K562 (cell line): ENCODE measurements around the gene TRABD2B. TPM values are rescaled to one million over a fixed set of nuclear protein-coding genes. Genes with fewer than 3 reads are reported as not detected.

Source experiments
- ATAC-seq: fragments of 200-7000 bp; cut with Tn5 transposase; 3 replicates; pipeline ENCODE4 v1.9.1; 2020; ENCODE audit warnings: moderate library complexity
- BruUV-seq: library from RNA; stranded (reverse); fragments of 400-500 nt; replicated peaks from 2 replicates; lab custom pipeline; 2021; lab: Mats Ljungman, UMichigan
- CTCF ChIA-PET: fragments of 300-600 bp; formaldehyde crosslinking; extraction: SDS; loops from one replicate; lab custom pipeline; 2021; ENCODE audit warnings: low intra/inter-chr PET ratio; lab: Yijun Ruan, JAX
- POLR2A ChIA-PET: fragments of 300-600, 350-650 bp; sonication (Branson Sonifier 250); formaldehyde crosslinking; extraction: SDS; loops from one replicate; lab custom pipeline; 2021; ENCODE audit warnings: antibody characterized with exemption, inconsistent platforms; lab: Yijun Ruan, JAX
- DNase-seq, 4 experiments: peaks; one replicate each; pipeline versions ENCODE4 v3.0.0 to v3.0.0-alpha.2; 2011 to 2018; ENCODE audit warnings: low spot score in 3 of 4, mixed read lengths in 3 of 4; ENCODE audit errors: extremely low read depth in 1 of 4
- FAIRE-seq: peaks from 2 replicates; lab custom pipeline; 2011; peaks lifted over from hg19 to GRCh38; lab: Jason Lieb, UNC
- H2AFZ ChIP-seq: 2 replicates; pipeline ENCODE4 v1.6.0; 2011; ENCODE audit warnings: low read depth, low read length, control low read depth, inconsistent platforms
- H3K27ac ChIP-seq: fragments of 200-600 bp; 3 replicates; pipeline ENCODE4 v1.8.0; 2011; ENCODE audit warnings: low read depth, mild to moderate bottlenecking, control low read depth, inconsistent platforms, low read length, moderate library complexity, mixed read lengths; ENCODE audit errors: extremely low read depth
- H3K27me3 ChIP-seq, 2 experiments: fragments of 300-600 bp in 1 of 2; 2 replicates in 1 of 2; 3 replicates in 1 of 2; pipeline versions ENCODE4 v1.6.0 to v1.8.0; 2011; ENCODE audit warnings: inconsistent platforms in 2 of 2, low read length in 2 of 2, mild to moderate bottlenecking in 1 of 2, mixed read lengths in 1 of 2, moderate library complexity in 1 of 2; ENCODE audit not compliant: control insufficient read depth in 2 of 2, insufficient read depth in 2 of 2
- H3K36me3 ChIP-seq: fragments of 300-600 bp; 3 replicates; pipeline ENCODE4 v1.8.0; 2011; ENCODE audit warnings: mild to moderate bottlenecking, low read length, inconsistent platforms; ENCODE audit not compliant: control insufficient read depth, insufficient read depth
- H3K4me1 ChIP-seq, 2 experiments: fragments of 200-600 bp in 1 of 2; replicated peaks in 1 of 2; 2 replicates in 1 of 2; 3 replicates in 1 of 2; pipeline versions ENCODE4 v1.5.1 to v1.8.0; 2011; ENCODE audit warnings: inconsistent platforms in 2 of 2, low read length in 2 of 2, mild to moderate bottlenecking in 1 of 2, mixed read lengths in 1 of 2, moderate library complexity in 1 of 2; ENCODE audit not compliant: control insufficient read depth in 2 of 2, insufficient read depth in 2 of 2
- H3K4me2 ChIP-seq: 2 replicates; pipeline ENCODE4 v1.6.1; 2011; ENCODE audit warnings: low read length, control low read depth, inconsistent platforms, mixed read lengths; ENCODE audit not compliant: insufficient read depth
- H3K4me3 ChIP-seq: fragments of 200-600 bp; sonication (generic), shearing (Covaris generic); 2 replicates; pipeline ENCODE4 v1.5.1; 2016; ENCODE audit warnings: control low read depth, inconsistent platforms
- H3K79me2 ChIP-seq: fragments of 200-600 bp; 3 replicates; pipeline ENCODE4 v1.8.0; 2011; ENCODE audit warnings: low read length, inconsistent platforms; ENCODE audit not compliant: control insufficient read depth, insufficient read depth
- H3K9ac ChIP-seq, 2 experiments: 2 replicates each; pipeline versions ENCODE4 v1.6.0 to v1.6.1; 2011; ENCODE audit warnings: low read depth in 2 of 2, low read length in 2 of 2, control low read depth in 1 of 2, inconsistent platforms in 1 of 2, mild to moderate bottlenecking in 1 of 2, mixed read lengths in 1 of 2; ENCODE audit not compliant: insufficient read depth in 1 of 2
- H3K9me1 ChIP-seq: one replicate; pipeline ENCODE4 v1.6.0; 2011; ENCODE audit warnings: inconsistent platforms, mild to moderate bottlenecking, low read length, moderate library complexity; ENCODE audit not compliant: control insufficient read depth, insufficient read depth
- H3K9me3 ChIP-seq: replicated peaks from 2 replicates; pipeline ENCODE4 v1.5.1; 2011; ENCODE audit warnings: low read depth, low read length, inconsistent platforms; ENCODE audit not compliant: control insufficient read depth, insufficient read depth
- H4K20me1 ChIP-seq: replicated peaks from 2 replicates; pipeline ENCODE4 v1.6.1; 2011; ENCODE audit warnings: low read length, inconsistent platforms, mixed read lengths; ENCODE audit not compliant: control insufficient read depth, insufficient read depth
- ATF1 ChIP-seq, 2 experiments: fragments of 450-650 bp in 1 of 2; IDR thresholded peaks; 2 replicates each; pipeline ENCODE4 v1.6.1; 2016; ENCODE audit warnings: missing compliant biosample characterization in 1 of 2, missing genetic modification characterization in 1 of 2
- E4F1 ChIP-seq: fragments of 250-450 bp; sonication (Bioruptor Pico); IDR thresholded peaks from 2 replicates; pipeline ENCODE4 v1.5.0; 2021; ENCODE audit warnings: mild to moderate bottlenecking, borderline replicate concordance
- GMEB1 ChIP-seq: fragments of 250-450 bp; sonication (Bioruptor Pico); IDR thresholded peaks from 2 replicates; pipeline ENCODE4 v1.4.0; 2020; ENCODE audit warnings: mild to moderate bottlenecking
- GTF2A2 ChIP-seq: IDR thresholded peaks from 2 replicates; pipeline ENCODE4 v1.6.1; 2016; ENCODE audit warnings: mild to moderate bottlenecking, missing genetic modification characterization, missing compliant biosample characterization
- IRF9 ChIP-seq: fragments of 450-650 bp; IDR thresholded peaks from 2 replicates; pipeline ENCODE4 v1.6.1; 2016; ENCODE audit warnings: missing biosample characterization, missing genetic modification characterization
- KDM2B ChIP-seq: fragments of 250-450 bp; sonication (Bioruptor Pico); IDR thresholded peaks from 2 replicates; pipeline ENCODE4 v1.8.0; 2021; ENCODE audit warnings: mild to moderate bottlenecking, moderate library complexity
- NBN ChIP-seq: fragments of 450-650 bp; IDR thresholded peaks from 2 replicates; pipeline ENCODE4 v1.6.1; 2016; ENCODE audit warnings: low read depth, mild to moderate bottlenecking
- NFYB ChIP-seq: IDR thresholded peaks from 2 replicates; pipeline ENCODE4 v1.6.1; 2011; ENCODE audit warnings: mild to moderate bottlenecking, moderate library complexity; ENCODE audit not compliant: insufficient read length; ENCODE audit errors: extremely low read depth
- PML ChIP-seq: IDR thresholded peaks from 2 replicates; pipeline ENCODE4 v1.6.1; 2012; ENCODE audit warnings: low read length, inconsistent platforms
- RAD51 ChIP-seq: fragments of 450-650 bp; IDR thresholded peaks from 2 replicates; pipeline ENCODE4 v1.7.1; 2016; ENCODE audit warnings: low read depth, mild to moderate bottlenecking, borderline replicate concordance
- RFX1 ChIP-seq: fragments of 450-650 bp; IDR thresholded peaks from 2 replicates; pipeline ENCODE4 v1.6.1; 2016; ENCODE audit warnings: mild to moderate bottlenecking, moderate library complexity
- SMAD3 ChIP-seq: fragments of 450-650 bp; formaldehyde crosslinking; conservative IDR thresholded peaks from 2 replicates; pipeline ENCODE4 v1.4.0; 2020; ENCODE audit warnings: mild to moderate bottlenecking
- SNRNP70 ChIP-seq: fragments of 200-400 bp; formaldehyde crosslinking; optimal IDR thresholded peaks from 2 replicates; pipeline ENCODE3; 2017; ENCODE audit warnings: low read depth, low read length
- USF1 ChIP-seq: sonication (generic); formaldehyde crosslinking; IDR thresholded peaks from 2 replicates; pipeline ENCODE4 v1.9.0; 2022; ENCODE audit warnings: mild to moderate bottlenecking, missing genetic modification reagents
- YBX1 ChIP-seq: fragments of 450-650 bp; IDR thresholded peaks from 2 replicates; pipeline ENCODE4 v1.7.1; 2016; ENCODE audit warnings: mild to moderate bottlenecking
- ZBED1 ChIP-seq: IDR thresholded peaks from 2 replicates; pipeline ENCODE4 v1.6.1; 2014
- ZNF41 ChIP-seq: fragments of 250-450 bp; sonication (Bioruptor Pico); conservative IDR thresholded peaks from 2 replicates; pipeline ENCODE4 v1.4.0; 2020; ENCODE audit warnings: mild to moderate bottlenecking
- WGBS: fragments of 100-300 bp; shearing (Covaris generic); methylation state at CpG from one replicate; pipeline ENCODE4 v1.1.6; 2016; ENCODE audit warnings: low coverage, mixed read lengths; ENCODE audit not compliant: insufficient coverage; ENCODE audit errors: missing lambda C conversion rate; 5-methylcytosine and 5-hydroxymethylcytosine counted together
- in situ Hi-C: fragments of 300-500 bp; cut with MboI; formaldehyde crosslinking; loops from 4 replicates; pipeline ENCODE4 v1.15.0; 2018; ENCODE audit warnings: inconsistent platforms, mixed read lengths
- intact Hi-C: fragments of 100-400 bp; cut with micrococcal nuclease; formaldehyde crosslinking; loops from 2 replicates; pipeline ENCODE4 v1.14.2; 2022
- polyA plus RNA-seq, 8 experiments: library from polyadenylated mRNA; depleted of rRNA in 4 of 8; stranded (reverse) in 5 of 8; unstranded in 3 of 8; fragments of >200 nt; fragmentation: Nextera tagmentation in 2 of 8; fragmentation: Illumina TruSeq in 1 of 8; extraction: Ambion mirVana in 2 of 8; extraction: Trizol in 1 of 8; gene quantifications; 2 replicates each; pipeline versions ENCODE4 v1.2.1 to v1.2.3, GENCODE V29; 2011 to 2014; ENCODE audit warnings: inconsistent platforms in 1 of 8, missing spikeins in 1 of 8
- total RNA-seq, 7 experiments: library from RNA; depleted of rRNA in 6 of 7; stranded (reverse); fragments of >200 nt in 6 of 7; fragmentation: Illumina TruSeq in 2 of 7; extraction: Trizol in 2 of 7; gene quantifications; 2 replicates each; pipeline versions ENCODE4 v1.2.1 to v1.2.3, GENCODE V29; 2011 to 2021; ENCODE audit warnings: low replicate concordance in 1 of 7

TRABD2B gene
- total and polyA plus RNA-seq, 9 of the 15 experiments (the other 6 are each of a cell fraction or from before 2014, with no cell fraction given): not detected

GRCh38 chr1:47812904-47813514 lies 184.2 kb downstream of the TRABD2B start:
- Histone ChIP-seq H3K9me3 (no peaks in the 10 kb centered on the region), H3K4me3 (no peak overlapping the region), H3K27me3 (peaks cover 3 to 28% of the 10 kb centered on the region in 2 experiments; a peak in 3 of 5 replicates), H3K4me2 (no peak overlapping the region), H3K79me2 (no peaks in the 10 kb centered on the region), H4K20me1 (no peaks in the 10 kb centered on the region; the same call in 1 of the 2 replicates), H3K9me1 (no peaks in the 10 kb centered on the region), H3K36me3 (no peaks in the 10 kb centered on the region), H3K4me1 (no peaks in the 10 kb centered on the region; a peak in 1 of 5 replicates), H3K9ac (no peak overlapping the region), H3K27ac (no peak overlapping the region), H2AFZ (no peak overlapping the region)
- POLR2A ChIA-PET: interaction anchor here (0.6 kb wide), 2 partner anchors 74 to 936 kb away, joined by 3 to 4 read pairs; no protein-coding TSS in a partner anchor
- intact Hi-C loops: no loop called here
- in situ Hi-C loops: no loop called here
- DNase-seq: no peak
- TF ChIP-seq PML (no peak), ZNF41 (CRISPR knock-in tag) (no peak), NFYB (no peak), GTF2A2 (tag) (no peak), SMAD3 (no peak), IRF9 (tag) (no peak), NBN (no peak), KDM2B (CRISPR knock-in tag) (no peak), ZBED1 (no peak), E4F1 (CRISPR knock-in tag) (no peak), RFX1 (no peak), YBX1 (no peak), RAD51 (no peak), GMEB1 (no peak), SNRNP70 (no peak), USF1 (CRISPR knock-in tag) (no peak), ATF1 (CRISPR knock-in tag; IDR thresholded peaks at IDR 0.05) (no peak), ATF1 (tag; IDR thresholded peaks at IDR 0.05) (no peak)
- no TSS peak for BruUV-seq
- no peak for ATAC-seq
- CTCF ChIA-PET: no interaction called here
- WGBS: 0% methylated on average over 7 of the region's 7 CpGs
- FAIRE-seq: no peak
